GM06990 (cell line): Measurements from ENCODE around the gene MT1G.

Experiments
- DNase-seq: peaks from one replicate; pipeline ENCODE4 v3.0.0-alpha.2; 2011; ENCODE audit not compliant: insufficient read length; ENCODE audit errors: extremely low read depth
- H3K27me3 ChIP-seq: replicated peaks from 2 replicates; pipeline ENCODE4 v1.6.0; 2011; ENCODE audit warnings: low read length; ENCODE audit not compliant: control insufficient read depth, insufficient read depth
- H3K36me3 ChIP-seq: 2 replicates; pipeline ENCODE4 v1.5.1; 2011; ENCODE audit warnings: low read length; ENCODE audit not compliant: control insufficient read depth, insufficient read depth
- H3K4me3 ChIP-seq: replicated peaks from 2 replicates; pipeline ENCODE4 v1.5.1; 2011; ENCODE audit warnings: low read depth, mild to moderate bottlenecking, control low read depth, low read length
- TF ChIP-seq, protein P1 (sequence below): IDR thresholded peaks from 2 replicates; pipeline ENCODE4 v1.5.1; 2011; ENCODE audit warnings: low read length, control low read depth, mild to moderate bottlenecking, inconsistent platforms; ENCODE audit not compliant: insufficient read depth, poor library complexity, severe bottlenecking

Gene MT1G

DNA sequence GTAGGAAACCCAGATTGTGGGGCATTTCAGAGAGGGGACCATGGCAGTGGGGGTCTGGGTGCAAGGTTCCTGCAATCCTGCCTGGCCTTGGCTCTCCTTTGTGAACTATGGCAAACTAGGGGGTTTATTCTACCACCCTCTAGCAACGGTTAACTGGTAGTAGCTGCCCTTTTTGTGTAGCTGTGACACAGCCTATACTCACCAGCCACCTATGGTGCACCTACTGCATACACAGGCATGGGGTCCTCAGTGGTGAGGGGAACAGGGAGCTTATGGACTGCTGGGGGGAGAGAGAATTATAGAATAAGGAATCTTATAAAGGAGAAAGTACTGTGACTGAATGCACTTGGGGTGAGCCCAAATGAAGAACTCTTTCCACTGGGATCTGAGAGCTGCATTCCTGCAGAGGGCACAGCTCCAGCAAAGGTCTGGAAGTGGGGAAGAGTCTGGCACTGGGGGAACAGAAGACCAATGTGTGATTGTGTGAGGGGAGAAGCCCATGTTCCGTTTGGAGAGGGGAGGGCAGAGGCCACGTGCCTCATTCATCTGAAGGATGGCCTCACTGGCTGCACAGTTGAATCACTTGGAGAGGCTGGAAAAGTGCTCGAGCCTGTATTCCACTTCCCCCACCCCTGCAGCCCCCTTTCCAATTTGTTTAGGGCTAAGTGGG is 16.5 kb upstream of the MT1G start:
- H3K27me3 ChIP-seq, result no peaks in the 10 kb centered on the region; the same call in 1 of the 2 replicates
- H3K4me3 ChIP-seq, result no peak overlapping the region
- no peak for DNase-seq
- TF ChIP-seq, protein P1, sequence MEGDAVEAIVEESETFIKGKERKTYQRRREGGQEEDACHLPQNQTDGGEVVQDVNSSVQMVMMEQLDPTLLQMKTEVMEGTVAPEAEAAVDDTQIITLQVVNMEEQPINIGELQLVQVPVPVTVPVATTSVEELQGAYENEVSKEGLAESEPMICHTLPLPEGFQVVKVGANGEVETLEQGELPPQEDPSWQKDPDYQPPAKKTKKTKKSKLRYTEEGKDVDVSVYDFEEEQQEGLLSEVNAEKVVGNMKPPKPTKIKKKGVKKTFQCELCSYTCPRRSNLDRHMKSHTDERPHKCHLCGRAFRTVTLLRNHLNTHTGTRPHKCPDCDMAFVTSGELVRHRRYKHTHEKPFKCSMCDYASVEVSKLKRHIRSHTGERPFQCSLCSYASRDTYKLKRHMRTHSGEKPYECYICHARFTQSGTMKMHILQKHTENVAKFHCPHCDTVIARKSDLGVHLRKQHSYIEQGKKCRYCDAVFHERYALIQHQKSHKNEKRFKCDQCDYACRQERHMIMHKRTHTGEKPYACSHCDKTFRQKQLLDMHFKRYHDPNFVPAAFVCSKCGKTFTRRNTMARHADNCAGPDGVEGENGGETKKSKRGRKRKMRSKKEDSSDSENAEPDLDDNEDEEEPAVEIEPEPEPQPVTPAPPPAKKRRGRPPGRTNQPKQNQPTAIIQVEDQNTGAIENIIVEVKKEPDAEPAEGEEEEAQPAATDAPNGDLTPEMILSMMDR, result no peak
- no peaks in the 10 kb centered on the region for H3K36me3 ChIP-seq

DNA sequence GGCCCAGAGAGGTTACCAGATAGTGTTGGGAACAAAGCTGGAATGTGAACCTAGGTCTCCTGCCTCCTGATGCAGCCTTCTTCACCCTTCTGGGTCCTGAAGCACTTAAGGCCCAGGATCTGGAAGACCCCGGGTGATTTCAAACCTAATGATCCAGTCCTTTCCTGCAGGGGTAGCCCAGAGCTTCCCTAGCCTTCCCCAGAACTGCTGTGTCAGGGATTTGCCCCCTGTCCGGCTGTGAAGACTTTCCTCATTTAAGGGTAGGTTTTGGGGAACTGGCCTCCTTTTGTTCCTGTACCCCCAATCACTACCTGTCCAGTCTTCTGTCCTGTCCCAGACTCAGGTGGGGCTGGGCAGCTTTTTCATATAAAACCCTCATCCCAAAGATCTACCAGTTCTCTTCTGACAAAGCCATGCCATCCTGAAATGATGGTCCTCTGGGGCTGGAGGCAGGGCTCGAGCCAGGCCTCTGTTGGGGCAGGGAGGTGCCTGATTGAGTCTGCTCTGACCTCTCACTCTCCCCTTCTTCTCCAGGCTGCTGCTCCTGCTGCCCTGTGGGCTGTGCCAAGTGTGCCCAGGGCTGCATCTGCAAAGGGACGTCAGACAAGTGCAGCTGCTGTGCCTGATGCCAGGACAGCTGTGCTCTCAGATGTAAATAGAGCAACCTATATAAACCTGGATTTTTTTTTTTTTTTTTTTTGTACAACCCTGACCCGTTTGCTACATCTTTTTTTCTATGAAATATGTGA is 15.7 kb upstream of the MT1G start:
- H3K36me3 ChIP-seq, result no peaks in the 10 kb centered on the region
- TF ChIP-seq, protein P1, result no peak
- no peaks in the 10 kb centered on the region for H3K27me3 ChIP-seq
- no peak for DNase-seq
- no peak overlapping the region; the same call in 1 of the 2 replicates for H3K4me3 ChIP-seq

DNA sequence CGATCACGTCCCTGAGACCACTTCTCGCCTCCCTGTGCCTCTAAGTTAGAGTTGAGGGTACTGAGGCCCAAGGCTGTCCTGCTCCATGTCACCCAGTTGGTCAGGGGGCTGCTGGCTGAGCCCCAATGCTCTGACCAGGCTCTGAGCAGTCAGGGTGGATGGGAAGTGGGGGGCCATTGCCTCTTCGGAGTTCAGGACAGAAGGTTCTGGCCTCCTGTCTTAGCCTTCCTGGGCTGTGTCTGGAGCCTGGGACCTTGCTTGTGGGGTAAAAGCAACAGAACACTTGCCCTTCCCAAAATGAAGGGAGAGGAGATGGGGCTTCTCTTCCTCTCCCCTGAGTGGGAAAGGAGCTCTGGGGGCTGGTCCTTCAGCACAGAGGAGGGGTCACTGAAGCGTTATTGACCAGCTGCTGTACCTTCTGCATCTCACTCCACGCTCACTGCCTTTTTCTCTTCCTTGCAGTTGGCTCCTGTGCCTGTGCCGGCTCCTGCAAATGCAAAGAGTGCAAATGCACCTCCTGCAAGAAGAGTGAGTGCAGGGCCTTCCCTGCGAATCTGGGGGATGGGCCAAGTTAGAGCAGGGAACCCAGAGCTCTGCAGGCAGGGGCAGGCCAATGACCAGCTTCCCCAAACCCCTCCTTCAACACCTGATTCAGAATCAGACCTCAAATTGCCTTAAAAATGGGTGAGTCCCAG is 15.0 kb upstream of the MT1G start:
- no peaks in the 10 kb centered on the region for H3K27me3 ChIP-seq
- no peak for DNase-seq
- H3K36me3 ChIP-seq, result no peaks in the 10 kb centered on the region
- TF ChIP-seq, protein P1, result no peak
- peak overlapping the region; percentile 79 for H3K4me3 ChIP-seq

DNA sequence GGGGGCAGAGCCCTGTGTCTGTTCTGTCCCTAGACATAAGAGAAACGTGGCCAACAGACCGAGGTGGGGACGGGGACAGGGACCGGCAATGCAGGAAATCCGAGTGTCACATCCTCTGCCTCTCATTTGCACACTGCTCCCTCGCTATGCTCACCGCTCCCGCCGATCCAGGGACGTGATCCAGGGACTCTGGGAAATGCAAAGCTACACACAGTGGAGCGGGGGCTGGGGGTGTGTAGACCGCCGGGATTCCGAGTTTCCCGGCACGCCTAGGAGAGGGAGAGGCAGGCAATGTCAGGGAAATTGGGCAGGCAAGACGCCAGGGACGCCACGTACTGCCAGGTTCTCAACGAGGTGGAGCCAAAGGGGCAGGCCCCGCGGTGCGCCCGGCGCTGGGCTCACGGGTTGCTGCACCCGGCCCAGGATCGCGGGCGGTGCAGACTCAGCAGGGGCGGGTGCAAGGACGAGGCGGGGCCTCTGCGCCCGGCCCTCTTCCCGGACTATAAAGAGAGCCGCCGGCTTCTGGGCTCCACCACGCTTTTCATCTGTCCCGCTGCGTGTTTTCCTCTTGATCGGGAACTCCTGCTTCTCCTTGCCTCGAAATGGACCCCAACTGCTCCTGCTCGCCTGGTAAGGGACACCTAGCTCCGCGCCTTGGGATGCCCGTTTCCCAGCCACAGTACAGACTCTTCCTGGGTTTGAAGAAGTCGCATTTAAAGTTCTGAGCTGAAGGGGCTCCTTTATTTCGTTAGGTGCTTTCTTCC is 14.3 kb upstream of the MT1G start, which contains the start of gene MT1X:
Gene MT1X (plus strand): TSS at position 532 of the 764 bp plus-strand sequence. CDS start 71 bp downstream, at position 603.
- peak; percentile 84 for DNase-seq
- Histone ChIP-seq H3K4me3 (peak within 1 kb of the TSS; percentile 79), H3K36me3 (no peaks in the 10 kb centered on the region), H3K27me3 (no peaks in the 10 kb centered on the region)
- TF ChIP-seq, protein P1, result no peak

DNA sequence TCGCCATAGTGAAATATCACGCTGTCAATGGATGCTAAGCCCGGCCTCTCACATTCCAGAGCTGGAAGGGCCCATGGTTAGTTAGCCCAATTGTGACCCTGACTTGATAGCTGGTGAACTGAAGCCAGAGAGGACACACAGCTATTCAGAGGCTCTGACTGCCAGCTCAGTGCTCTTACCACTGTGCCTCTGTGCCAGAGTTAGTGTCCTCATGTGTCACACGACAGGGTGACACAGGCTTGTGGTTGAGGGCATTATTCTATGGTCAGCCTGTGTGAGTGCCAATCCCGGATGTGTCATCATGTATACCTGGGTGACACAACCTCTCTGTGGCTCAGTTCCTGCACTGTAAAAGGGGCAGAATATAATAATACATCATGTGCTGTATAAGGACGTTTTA is 12.0 kb upstream of the MT1G start:
- TF ChIP-seq, protein P1, result no peak
- H3K4me3 ChIP-seq, result no peak overlapping the region
- H3K27me3 ChIP-seq, result no peaks in the 10 kb centered on the region
- DNase-seq, result no peak
- H3K36me3 ChIP-seq, result no peaks in the 10 kb centered on the region
